HG03039 (cell line): Measurements from ENCODE around the gene NLK.
"Not testable (repeated sequence)": the region's sequence is repeated elsewhere in the genome, so short reads cannot be mapped to it uniquely, and the experiment has no call there.

Source experiments
- ATAC-seq: cut with Tn5 transposase; IDR thresholded peaks from one replicate; pipeline ENCODE4 v1.9.1; 2021; ENCODE audit warnings: mild to moderate bottlenecking, moderate library complexity; ENCODE audit not compliant: unreplicated experiment

The NLK gene

DNA sequence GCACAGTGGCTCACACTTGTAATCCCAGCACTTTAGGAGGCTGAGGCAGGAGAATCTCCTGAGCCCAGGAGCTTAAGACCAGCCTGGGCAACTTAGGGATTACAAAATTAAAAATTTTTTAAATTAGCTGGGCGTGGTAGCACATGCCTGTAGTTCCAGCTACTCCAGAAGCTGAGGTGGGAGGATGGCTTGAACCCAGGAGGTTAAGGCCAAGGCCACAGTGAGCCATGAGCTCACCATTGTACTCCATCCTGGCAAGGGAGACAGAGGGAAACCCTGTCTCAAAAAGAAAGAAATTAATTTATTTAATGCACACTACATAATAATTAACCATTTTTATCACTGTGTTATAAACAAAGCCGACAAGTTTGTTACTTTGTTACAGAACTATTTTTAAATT, 145.5 kb downstream of the NLK start:
- no peak for ATAC-seq

DNA sequence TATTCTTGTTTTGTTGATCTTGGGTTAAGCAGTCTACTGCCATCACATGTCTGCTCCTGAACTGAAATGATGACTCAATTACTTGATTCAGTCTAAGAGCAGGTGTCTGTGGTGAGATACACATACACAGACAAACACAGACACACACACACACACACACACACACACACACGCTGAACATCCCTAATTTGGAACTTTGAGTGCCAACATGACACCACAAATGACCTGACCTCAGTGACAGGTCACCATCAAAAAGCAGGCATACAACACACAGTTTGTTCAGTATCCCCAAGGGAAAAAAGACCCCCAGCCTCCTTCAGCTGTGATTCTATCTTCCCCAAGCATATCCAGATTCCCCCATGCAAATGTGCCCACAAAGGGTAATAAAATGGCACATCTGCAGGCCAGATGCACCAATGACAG, 146.4 kb downstream of the NLK start:
- no peak for ATAC-seq

DNA sequence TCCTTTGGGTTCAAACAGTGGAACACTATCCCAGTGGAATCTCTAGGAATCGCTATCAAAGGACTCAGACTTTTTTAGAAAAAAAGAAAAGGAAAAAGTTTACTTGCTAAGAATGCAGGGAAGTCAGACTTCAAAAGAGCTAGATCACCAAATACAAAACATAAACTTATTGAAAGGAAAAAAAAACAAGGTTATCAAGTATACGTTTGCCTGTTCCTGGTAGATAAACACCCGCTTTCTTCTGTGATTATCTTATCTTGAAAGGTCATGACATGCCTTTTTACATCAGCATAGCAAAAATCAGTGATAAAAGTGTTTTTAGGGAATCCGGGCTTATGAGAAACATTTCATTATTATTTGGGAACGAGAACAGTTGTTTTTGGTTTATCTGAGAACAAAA, 147.2 kb downstream of the NLK start:
- no peak for ATAC-seq

DNA sequence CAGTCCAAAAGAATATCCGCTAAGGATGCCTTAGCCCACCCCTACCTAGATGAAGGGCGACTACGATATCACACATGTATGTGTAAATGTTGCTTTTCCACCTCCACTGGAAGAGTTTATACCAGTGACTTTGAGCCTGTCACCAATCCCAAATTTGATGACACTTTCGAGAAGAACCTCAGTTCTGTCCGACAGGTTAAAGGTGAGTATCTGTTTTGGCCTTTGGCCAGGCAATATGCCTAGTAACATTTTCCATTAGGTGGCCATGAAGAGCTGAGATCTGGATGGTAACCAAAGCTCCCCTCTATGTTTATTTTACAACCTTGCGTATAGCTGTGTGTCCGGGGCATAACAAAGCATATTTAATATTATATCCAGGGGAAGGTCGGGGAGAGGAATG, 148.5 kb downstream of the NLK start:
- ATAC-seq = no peak

DNA sequence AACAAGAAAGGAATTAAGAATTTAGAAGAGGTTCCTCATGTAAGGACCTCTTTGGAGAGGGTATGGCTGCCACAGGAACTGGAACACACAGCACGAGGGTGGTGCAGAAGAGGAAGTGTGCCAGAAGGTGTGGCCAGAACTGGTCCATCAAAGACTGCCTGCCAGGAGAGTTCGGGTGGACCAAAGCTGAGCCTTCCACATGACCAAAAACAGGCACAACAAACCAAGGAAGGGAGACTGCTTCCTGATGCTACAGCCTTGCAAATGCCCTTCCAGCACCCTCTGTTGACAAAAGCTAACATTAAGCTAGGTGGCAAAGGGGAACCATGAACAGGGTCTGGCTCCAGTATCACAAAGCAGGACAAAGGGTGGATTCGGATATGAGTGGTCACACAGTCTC, 150.8 kb downstream of the NLK start:
- ATAC-seq = no peak

DNA sequence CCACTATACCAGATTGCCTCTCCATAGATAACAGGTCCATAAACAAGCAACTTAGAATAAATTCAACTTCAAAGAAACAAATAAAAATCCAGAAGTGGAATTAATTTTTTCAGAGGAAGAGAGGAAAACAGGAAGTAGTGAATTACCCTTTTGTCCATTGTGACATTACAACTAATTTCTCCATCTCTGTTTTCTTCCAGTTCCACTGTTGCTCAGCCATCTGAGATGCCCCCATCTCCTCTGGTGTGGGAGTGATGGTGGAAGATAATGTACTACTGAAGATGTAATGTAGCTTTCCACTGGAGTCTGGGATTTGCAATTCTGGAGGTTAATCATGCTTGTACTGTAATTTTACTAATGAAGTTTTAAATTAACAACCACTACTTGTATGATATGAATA, 151.9 kb downstream of the NLK start:
- no peak for ATAC-seq

DNA sequence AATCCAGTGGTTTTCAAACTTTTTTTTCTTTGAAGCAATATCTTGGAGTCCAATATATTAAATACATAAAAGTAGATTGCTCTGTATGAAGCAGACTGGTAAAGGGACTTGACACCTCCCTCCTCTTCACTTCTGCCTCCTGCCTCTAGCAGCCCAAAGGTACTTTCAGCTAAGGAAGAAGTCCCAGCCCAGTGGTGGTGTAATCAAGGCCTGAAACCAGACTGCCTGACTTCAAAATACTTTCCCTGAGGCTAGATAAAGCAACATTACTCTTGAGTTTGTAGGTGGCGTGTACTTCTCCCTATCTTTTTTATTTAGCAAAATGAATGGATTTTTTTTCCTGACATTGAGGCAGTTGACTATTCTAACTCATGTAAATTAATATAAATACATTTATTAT, 154.2 kb downstream of the NLK start:
- ATAC-seq = no peak

DNA sequence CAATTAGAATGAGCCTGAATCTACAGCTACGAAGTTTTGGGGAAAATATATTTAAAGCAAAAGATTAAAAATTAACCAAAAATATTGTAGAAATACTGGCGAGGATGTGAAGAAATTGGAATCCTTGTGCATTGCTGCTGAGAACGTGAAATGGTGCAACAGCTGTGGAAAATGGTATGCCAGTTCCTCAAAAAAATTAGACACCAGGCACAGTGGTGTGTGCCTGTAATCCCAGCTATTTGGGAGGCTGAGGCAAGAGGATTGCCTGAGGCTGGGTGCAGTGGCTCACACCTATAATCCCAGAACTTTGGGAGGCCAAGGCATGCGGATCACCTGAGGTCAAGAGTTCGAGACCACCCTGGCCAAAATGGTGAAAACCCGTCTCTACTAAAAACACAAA, 156.6 kb downstream of the NLK start:
- no peak for ATAC-seq

DNA sequence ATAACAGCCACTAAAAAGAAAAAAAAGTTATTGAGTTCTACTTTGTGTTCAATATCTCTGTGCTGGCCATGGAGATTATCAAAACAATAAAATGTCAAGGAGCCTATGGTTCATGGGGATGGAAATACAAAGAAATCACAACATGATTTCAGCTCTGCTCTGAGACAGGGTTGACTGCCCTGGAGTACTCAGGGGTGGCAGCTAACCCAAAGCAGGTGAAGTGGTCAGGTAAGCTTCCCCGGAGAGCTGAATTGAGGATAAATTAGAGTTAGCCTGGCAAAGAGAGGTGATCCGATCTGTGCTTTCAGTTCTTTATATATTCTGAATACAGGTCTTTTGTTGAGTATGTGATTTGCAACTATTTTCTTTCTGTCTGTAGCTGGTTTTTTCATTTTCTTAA, 157.3 kb downstream of the NLK start:
- no peak for ATAC-seq

DNA sequence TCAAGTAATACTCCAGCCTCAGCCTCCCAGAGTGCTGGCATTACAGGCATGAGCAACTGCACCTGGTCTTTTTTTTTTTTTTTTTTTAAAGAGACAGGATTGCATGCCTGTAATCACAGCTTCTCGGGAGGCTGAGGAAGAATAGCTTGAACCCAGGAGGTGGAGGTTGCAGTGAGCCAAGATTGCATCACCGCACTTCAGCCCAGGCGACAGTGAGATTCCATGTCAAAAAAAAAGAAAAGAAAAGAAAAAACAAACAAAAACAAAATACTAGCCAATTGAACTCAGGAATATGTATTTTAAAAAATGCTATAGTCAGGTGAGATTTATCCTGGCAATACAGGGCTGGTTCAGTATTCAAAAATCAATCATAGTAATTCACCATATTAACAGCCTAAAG, 158.8 kb downstream of the NLK start:
- no peak for ATAC-seq

DNA sequence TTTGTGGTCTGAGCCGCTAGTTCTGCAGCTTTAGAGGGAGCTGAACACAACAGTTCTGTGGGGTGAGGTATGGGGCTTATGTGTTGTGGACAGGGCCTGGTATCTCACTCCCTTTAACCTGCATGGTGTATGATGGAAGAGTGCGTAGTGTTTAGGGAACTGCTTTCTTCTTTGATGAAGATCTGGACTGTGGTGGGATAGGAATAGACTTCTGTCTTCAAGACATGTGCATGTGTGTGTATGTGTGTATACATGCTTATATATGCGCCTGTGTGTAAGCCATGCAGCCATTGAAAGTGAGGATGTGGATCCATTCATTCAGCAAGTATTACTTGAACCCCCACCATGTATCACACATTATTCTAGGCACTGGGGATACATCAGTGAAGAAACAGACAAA, 161.8 kb downstream of the NLK start:
- no peak for ATAC-seq

DNA sequence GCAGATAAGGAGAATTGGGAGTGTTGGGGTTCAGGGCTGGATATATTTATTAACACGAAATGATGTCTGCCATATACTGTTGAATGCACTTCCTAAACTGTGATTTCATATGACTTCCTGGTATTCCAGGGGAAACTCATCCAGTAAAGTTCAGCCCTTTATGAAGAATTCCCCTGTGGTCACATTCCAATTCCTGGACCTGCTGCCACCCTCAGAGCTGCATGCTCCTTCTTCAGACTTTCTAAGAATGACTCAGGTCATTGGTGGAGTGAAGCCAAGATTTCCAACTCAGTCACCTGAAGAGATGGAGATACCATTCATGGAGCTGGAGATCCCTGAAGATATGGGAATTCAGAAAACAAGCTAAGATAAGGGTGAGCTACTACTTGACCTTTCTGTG, 162.3 kb downstream of the NLK start:
- no peak for ATAC-seq

DNA sequence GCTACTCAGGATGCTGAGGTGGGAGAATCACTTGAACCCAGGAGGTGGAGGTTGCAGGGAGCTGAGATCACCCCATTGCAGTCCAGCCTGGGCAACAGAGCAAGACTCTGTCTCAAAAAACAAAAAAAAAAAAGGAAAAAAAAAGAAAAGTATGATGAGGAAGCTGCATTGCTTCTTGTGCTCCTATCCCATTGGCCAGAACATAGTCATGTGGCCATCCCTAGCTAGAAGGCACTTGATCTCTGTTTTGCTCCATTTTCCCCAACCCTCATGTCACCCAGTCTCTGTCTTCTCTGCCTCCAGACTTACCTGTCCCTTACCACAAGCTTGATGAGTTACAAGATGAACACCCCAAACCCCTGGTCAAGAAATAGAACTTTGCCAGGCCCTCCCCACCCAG, 163.8 kb downstream of the NLK start:
- no peak for ATAC-seq

DNA sequence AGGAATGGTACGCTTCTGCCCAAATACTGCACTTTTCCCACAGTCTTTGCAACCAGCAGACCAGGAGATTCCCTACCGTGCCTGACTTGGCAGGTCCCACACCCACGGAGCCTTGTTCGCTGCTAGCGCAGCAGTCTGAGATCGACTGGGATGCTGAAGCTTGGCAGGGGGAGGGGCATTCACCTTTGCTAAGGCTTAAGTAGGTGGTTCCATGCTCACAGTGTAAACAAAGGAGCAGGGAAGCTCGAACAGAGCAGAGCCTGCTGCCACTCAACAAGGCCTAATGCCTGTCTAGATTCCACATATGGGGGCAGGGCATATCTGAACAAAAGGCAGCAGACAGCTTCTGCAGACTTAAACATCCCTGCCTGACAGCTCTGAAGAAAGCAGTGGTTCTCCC, 169.3 kb downstream of the NLK start:
- ATAC-seq = no peak

DNA sequence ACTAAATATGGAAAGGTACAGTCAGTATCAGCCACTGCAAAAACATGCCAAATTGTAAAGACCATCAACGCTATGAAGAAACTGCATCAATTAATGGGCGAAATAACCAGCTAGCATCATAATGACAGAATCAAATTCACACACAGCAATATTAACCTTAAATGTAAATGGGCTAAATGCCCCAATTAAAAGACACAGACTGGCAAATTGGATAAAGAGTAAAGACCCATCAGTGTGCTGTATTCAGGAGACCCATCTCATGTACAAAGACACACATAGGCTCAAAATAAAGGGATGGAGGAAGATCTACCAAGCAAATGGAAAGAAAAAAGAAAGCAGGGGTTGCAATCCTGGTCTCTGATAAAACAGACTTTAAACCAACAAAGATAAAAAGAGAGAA, 171.1 kb downstream of the NLK start:
- ATAC-seq = not testable (repeated sequence)

DNA sequence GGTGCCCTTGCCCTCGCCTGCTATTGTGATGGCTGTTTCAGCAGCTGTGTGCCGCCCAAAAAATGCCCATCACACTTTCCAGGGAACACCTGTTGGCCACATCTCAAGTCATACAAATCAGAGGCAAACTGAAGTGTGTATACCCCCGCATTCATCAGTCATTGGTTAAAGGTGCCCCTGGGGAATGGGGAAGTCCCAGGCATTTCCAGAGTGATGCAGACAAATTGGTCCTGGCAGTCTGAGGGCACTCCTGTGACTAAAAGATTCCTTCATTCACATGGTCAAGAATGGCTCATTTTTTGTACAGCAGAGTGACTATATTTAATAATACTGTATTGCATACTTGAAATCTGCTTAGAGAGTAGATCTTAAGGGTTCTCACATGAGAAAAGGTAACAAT, 173.6 kb downstream of the NLK start:
- no peak for ATAC-seq

DNA sequence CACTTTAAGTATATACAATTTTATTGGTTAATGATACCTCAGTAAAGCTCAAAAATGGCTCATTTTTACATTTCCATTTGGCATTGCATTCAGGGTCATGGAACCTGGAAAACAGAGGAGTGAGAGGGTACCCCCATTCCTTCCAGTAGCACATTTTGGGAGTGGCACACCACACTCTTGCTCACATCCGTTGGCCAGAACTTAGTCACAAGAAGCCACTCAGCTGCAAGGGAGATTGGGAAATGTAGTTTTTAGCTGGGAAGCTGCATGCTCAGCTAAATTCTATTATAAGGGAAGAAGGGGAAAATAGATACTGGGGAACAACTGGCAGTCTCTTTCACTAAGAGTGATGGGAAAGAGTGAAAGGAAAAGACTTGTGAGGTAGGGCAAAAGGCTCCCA, 174.1 kb downstream of the NLK start:
- ATAC-seq = no peak

DNA sequence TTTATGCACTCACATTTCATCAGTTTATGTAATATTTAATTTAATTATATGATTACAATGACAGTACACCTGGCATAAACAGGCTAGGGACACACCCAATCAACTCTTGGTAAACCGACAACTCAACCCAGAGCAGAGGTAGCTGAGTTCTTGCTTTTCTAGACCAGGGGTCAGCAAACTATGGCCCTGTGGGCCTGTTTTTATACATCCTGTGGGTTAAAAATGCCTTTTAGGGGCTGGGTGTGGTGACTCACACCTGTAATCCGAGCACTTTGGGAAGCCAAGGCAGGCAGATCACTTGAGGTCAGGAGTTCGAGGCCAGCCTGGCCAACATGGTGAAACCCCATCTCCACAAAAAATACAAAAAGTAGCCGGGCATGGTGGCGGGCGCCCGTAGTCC, 177.3 kb downstream of the NLK start:
- ATAC-seq = no peak

DNA sequence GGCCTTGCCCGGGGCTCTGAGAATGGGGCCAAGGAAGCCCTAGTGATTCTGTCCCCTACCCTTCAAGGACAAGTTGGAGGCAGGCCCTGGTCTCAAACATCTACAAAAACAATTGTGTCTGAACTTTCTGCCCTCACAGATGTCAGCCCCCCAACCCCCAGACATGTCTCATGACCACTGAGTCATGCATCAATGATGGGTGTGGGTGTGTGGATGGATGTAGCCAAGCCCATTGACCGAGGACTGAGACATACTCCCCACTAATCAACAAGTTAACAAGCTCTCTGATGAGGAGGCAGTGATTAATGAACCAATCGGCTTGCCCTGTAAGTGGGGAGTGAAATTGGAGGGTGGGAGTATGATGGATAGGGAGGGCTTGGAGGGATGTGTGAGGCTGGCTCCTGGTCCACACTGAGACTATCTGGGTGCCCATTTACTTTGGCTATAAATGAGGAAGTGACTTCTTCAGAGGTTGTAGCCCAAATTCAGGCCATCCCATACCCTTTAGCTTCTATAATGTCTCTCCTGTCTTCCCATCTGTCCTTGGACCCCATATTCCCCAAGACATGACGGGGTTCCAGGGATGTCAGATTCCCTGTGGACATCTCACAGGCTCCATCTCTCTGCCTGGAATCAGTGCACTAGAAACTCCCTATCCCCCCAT, 179.4 kb downstream of the NLK start:
- ATAC-seq = no peak

DNA sequence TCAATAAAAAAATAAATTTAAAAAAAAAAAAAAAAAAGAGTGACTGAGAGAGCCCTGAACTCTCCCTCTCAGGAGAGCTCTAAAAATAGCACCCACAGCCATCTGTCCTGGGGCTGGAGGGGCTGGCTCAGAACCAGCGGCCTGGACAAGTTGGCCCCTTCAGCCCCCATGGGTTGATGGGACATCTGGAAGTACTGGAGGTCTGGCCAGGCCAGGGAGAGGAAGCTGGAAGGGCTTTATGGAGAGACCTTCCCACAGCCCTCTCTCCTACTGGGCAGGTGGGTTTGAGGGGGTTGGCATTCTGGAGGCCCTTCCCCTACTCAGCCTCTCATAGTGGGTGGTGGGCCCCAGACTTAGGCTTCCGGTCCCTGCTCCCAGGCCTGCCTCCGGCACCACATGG, 182.8 kb downstream of the NLK start:
- no peak for ATAC-seq

DNA sequence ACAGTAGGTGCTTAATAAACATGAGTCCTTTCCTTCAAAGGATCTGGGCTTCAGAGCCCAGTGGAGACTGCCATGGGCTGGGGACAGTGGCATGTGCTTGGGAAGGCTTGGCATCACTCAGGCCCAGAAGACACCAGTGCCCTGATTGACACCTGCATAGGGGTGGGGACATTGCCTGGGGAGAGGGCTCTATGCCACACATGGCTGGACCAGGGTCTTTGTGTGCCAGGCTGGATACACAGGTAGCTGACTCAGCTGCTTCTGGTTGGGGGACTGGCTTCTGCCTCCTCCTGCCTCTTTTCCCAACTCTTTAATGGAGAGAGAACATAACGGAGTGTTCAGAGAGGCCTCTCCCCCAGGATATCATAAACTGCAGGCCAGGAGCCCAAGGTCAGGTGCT, 183.4 kb downstream of the NLK start:
- no peak for ATAC-seq

DNA sequence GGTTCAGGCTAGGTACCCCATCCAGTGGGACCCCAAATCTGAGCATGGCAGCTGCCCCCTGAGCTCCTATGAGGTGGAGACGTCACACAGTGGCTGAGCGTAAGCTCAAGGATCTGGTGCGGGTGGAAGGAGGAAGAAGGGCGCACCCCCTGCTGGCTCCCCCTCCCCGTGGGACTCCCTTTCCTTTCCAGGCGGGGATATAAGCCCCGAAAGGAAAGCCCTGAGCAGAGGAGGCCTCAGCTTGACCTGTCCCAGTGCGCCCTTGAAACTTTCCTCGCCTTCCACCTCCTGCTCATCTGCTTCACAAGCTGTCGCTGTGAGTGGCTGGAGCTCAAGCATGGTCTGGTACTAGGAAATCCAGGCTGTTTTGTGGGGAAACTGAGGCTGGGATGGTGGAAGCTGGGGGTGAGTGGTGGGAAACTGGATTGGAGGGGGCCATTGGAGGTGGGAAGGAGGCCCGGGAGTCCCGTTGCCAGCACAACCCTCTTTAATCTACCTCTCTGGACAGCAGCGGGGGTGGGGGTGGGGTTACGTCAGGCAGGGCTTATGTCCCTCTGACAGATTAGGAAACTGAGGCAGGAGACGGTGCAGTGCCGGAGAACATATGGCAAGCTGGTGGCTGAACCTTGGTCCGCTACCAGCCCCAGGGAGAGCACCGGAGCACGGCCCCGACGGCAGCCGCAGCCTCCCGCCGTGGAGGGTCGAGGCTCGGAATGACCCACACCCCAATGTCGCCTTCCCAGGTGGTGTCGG, 184.3 kb downstream of the NLK start:
- ATAC-seq = no peak
